Activated T-helper 1 cell treated with Interleukin-2 at 50 U/mL for 16 hours (primary cell): ENCODE results near the gene GSTA4.
"Not testable (repeated sequence)": the region's sequence is repeated elsewhere in the genome, so short reads cannot be mapped to it uniquely, and the experiment has no call there.

Source experiments
- DNase-seq: peaks from one replicate; pipeline ENCODE4 v3.0.0-alpha.2; 2020; ENCODE audit warnings: low read depth

GSTA4 gene

GRCh38 chr6:52975580-52975979 is 19.5 kb downstream of the GSTA4 start:
- no peak for DNase-seq

GRCh38 chr6:52972989-52973388 is 22.1 kb downstream of the GSTA4 start:
- no peak for DNase-seq

- DNase-seq: no peak
Measured at GRCh38 chr6:52969359-52969758, 25.7 kb downstream of the GSTA4 start.

- no peak for DNase-seq
Measured at GRCh38 chr6:52966101-52966500, 29.0 kb downstream of the GSTA4 start.

- DNase-seq: no peak
Measured at GRCh38 chr6:52965380-52965779, 29.7 kb downstream of the GSTA4 start.

GRCh38 chr6:52964318-52964717 is 30.8 kb downstream of the GSTA4 start:
- no peak for DNase-seq

- no peak for DNase-seq
Measured at GRCh38 chr6:52962701-52963100, 32.4 kb downstream of the GSTA4 start.

GRCh38 chr6:52961022-52961421 is 34.1 kb downstream of the GSTA4 start:
- not testable (repeated sequence) for DNase-seq

GRCh38 chr6:52960211-52960610 is 34.9 kb downstream of the GSTA4 start:
- DNase-seq: not testable (repeated sequence)

GRCh38 chr6:52958546-52959255 is 36.4 kb downstream of the GSTA4 start:
- DNase-seq: no peak

- DNase-seq: no peak
Measured at GRCh38 chr6:52955871-52956270, 39.2 kb downstream of the GSTA4 start.

GRCh38 chr6:52953911-52954839 is 40.9 kb downstream of the GSTA4 start:
- DNase-seq: no peak

- no peak for DNase-seq
Measured at GRCh38 chr6:52946306-52946705, 48.8 kb downstream of the GSTA4 start.

- DNase-seq: not testable (repeated sequence)
Measured at GRCh38 chr6:52942821-52943220, 52.3 kb downstream of the GSTA4 start.

GRCh38 chr6:52942221-52942620 is 52.9 kb downstream of the GSTA4 start:
- DNase-seq: no peak

- no peak for DNase-seq
Measured at GRCh38 chr6:52937908-52938307, 57.2 kb downstream of the GSTA4 start.

- no peak for DNase-seq
Measured at GRCh38 chr6:52933778-52934177, 61.3 kb downstream of the GSTA4 start.

GRCh38 chr6:52931351-52931750 is 63.7 kb downstream of the GSTA4 start:
- DNase-seq: no peak

GRCh38 chr6:52929321-52930164 is 65.5 kb downstream of the GSTA4 start:
- no peak for DNase-seq
